GM23248 (cell line): Measurements from ENCODE around the gene TSSK2. TPM values are rescaled to one million over a fixed set of nuclear protein-coding genes. Genes with fewer than 3 reads are reported as not detected.

Experiments used
- DNase-seq: peaks from one replicate; pipeline ENCODE4 v3.0.0-alpha.2; 2015
- H2AFZ ChIP-seq: fragments of 200-600 bp; sonication (generic); 2 replicates; pipeline ENCODE4 v1.6.1; 2016; ENCODE audit warnings: antibody characterized with exemption
- H3F3A ChIP-seq: fragments of 200-600 bp; sonication (generic); 2 replicates; pipeline ENCODE4 v1.6.1; 2016; ENCODE audit warnings: mild to moderate bottlenecking, antibody characterized with exemption, mixed run types; ENCODE audit not compliant: insufficient read depth
- H3K27ac ChIP-seq: fragments of 200-600 bp; sonication (generic); 2 replicates; pipeline ENCODE4 v1.5.1; 2016; ENCODE audit warnings: mild to moderate bottlenecking
- H3K27me3 ChIP-seq: fragments of 200-600 bp; sonication (generic); replicated peaks from 2 replicates; pipeline ENCODE4 v1.6.1; 2016; ENCODE audit warnings: mild to moderate bottlenecking; ENCODE audit not compliant: insufficient read depth
- H3K36me3 ChIP-seq: fragments of 200-600 bp; sonication (generic); 2 replicates; pipeline ENCODE4 v1.6.1; 2016; ENCODE audit warnings: low read depth, mild to moderate bottlenecking
- H3K4me1 ChIP-seq: fragments of 200-600 bp; sonication (generic); 2 replicates; pipeline ENCODE4 v1.6.1; 2016; ENCODE audit warnings: mild to moderate bottlenecking; ENCODE audit not compliant: insufficient read depth
- H3K4me2 ChIP-seq: fragments of 200-600 bp; sonication (generic); one replicate; pipeline ENCODE4 v1.6.1; 2016; ENCODE audit warnings: mild to moderate bottlenecking; ENCODE audit not compliant: unreplicated experiment
- H3K4me3 ChIP-seq: fragments of 200-600 bp; sonication (generic); 2 replicates; pipeline ENCODE4 v1.5.1; 2016; ENCODE audit warnings: mild to moderate bottlenecking
- H3K79me2 ChIP-seq: fragments of 200-600 bp; sonication (generic); 2 replicates; pipeline ENCODE4 v1.6.1; 2016; ENCODE audit warnings: mild to moderate bottlenecking; ENCODE audit not compliant: insufficient read depth
- H3K9ac ChIP-seq: fragments of 200-600 bp; sonication (generic); 2 replicates; pipeline ENCODE4 v1.6.1; 2016; ENCODE audit warnings: mild to moderate bottlenecking
- H3K9me2 ChIP-seq: fragments of 200-600 bp; sonication (generic); 2 replicates; pipeline ENCODE4 v1.6.1; 2016; ENCODE audit warnings: mixed run types, mild to moderate bottlenecking, moderate library complexity; ENCODE audit not compliant: insufficient read depth
- H3K9me3 ChIP-seq: fragments of 200-600 bp; sonication (generic); one replicate; pipeline ENCODE4 v1.6.1; 2017; ENCODE audit warnings: low read depth
- H4K20me1 ChIP-seq: fragments of 200-600 bp; sonication (generic); 2 replicates; pipeline ENCODE4 v1.6.0; 2016; ENCODE audit not compliant: insufficient read depth
- EZH2 ChIP-seq: fragments of 200-600 bp; sonication (generic); IDR thresholded peaks from 2 replicates; pipeline ENCODE4 v1.6.1; 2018; ENCODE audit warnings: antibody characterized with exemption, mild to moderate bottlenecking; ENCODE audit not compliant: insufficient read depth, poor library complexity, severe bottlenecking
- EZH2phosphoT487 ChIP-seq: fragments of 200-600 bp; sonication (generic); IDR thresholded peaks from 2 replicates; pipeline ENCODE4 v1.6.1; 2018; ENCODE audit warnings: antibody characterized with exemption, moderate library complexity, mild to moderate bottlenecking, low read depth; ENCODE audit not compliant: insufficient read depth
- WGBS, 2 experiments: methylation state at CpG; one replicate each; pipeline ENCODE4 v1.1.6; 2015 to 2017; ENCODE audit warnings: low lambda C conversion rate in 2 of 2, low coverage in 1 of 2; ENCODE audit errors: missing lambda C conversion rate in 2 of 2; 5-methylcytosine and 5-hydroxymethylcytosine counted together
- in situ Hi-C: fragments of 300-500 bp; cut with MboI; formaldehyde crosslinking; loops from 2 replicates; pipeline ENCODE4 v1.15.0; 2020
- polyA plus RNA-seq: library from polyadenylated mRNA; unstranded; fragments of >200 nt; fragmentation: Nextera tagmentation; extraction: Ambion mirVana; gene quantifications from 2 replicates; pipeline ENCODE4 v1.2.1, GENCODE V29; 2016
- total RNA-seq: library from RNA; depleted of rRNA; stranded (reverse); fragments of >200 nt; shearing (Covaris generic); gene quantifications from 2 replicates; pipeline ENCODE4 v1.2.3, GENCODE V29; 2014

Gene TSSK2
- total and polyA plus RNA-seq, 2 experiments from 2014 or later, result not detected

DNA sequence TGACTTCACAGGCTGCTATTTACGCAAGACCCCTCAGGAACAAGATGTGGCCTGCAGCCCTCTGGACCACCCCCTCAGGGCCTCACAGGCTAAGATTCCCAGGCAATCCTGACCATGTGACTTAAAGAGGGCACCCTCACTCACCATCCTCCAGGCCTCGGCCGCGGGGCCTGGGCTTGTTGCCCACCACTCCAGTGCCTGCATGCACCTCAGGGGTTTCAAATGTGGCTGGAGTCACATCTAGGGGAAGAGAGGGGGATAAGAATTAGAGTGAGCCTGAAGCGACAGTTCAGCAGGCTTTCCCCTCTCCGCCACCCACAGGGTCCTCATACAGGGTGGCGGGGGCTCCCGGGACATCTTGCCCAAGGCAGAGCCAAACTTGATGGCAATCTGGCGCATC, 11.3 kb downstream of the TSSK2 start:
- TF ChIP-seq EZH2phosphoT487 (no peak), EZH2 (no peak)
- peaks cover 27% of the 10 kb centered on the region for H3K79me2 ChIP-seq
- 95 to 97% methylated on average over 8 to 9 of the region's 9 CpGs for WGBS, 2 experiments
- no peaks in the 10 kb centered on the region for H3K9me3 ChIP-seq
- in situ Hi-C loops, result no loop called here
- no peaks in the 10 kb centered on the region for H3F3A ChIP-seq
- no peaks in the 10 kb centered on the region for H3K9me2 ChIP-seq
- H3K27me3 ChIP-seq, result no peaks in the 10 kb centered on the region
- H3K9ac ChIP-seq, result no peak overlapping the region
- no peak overlapping the region for H2AFZ ChIP-seq
- no peaks in the 10 kb centered on the region; the same call in 1 of the 2 replicates for H3K36me3 ChIP-seq
- peaks cover 7% of the 10 kb centered on the region for H3K4me1 ChIP-seq
- no peak overlapping the region for H3K27ac ChIP-seq
- no peak overlapping the region for H3K4me3 ChIP-seq
- H3K4me2 ChIP-seq, result no peak overlapping the region
- no peaks in the 10 kb centered on the region for H4K20me1 ChIP-seq
- no peak for DNase-seq

DNA sequence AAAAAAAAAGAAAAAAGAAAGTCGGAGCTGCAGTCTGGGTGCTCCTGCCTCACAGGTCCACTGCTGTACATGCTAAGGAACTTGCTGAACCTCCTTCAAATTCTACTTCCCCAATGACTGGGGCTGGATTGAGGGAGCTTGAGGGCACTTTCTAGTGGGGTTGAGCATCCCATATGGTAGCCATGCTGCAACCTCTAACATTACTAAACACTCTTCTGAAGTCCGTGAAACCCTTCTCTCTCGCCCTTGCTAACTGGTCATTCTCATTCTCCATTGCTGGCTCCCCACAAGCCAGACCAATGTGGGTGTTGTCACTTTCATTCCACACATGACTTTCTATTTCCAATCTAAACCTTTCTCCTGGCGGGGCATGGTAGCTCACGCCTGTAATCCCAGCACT, 12.1 kb downstream of the TSSK2 start:
- in situ Hi-C loops, result no loop called here
- peak overlapping the region; percentile 99 for H3K4me3 ChIP-seq

DNA sequence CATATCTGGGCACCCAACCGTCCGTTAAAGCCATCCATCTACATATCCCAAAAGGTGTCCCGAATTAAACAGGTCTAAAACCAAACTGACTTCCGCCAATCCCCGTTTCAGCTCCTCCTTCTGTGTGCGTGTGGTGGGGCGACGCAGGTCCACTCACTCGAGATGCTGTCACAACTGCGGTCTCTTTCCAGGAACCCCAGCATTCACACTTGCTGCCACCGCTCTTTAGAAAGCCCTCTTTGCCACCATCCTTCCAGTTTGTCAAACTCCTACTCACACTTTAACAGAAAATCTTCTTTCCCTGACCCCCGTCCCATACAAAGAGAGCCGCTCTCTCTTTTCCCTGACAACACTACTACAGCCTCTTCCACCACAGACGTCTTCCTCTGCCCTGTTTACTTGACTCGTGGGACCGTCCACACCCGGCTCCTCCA, 12.9 kb downstream of the TSSK2 start:
- Histone ChIP-seq H3K36me3 (no peaks in the 10 kb centered on the region; the same call in 1 of the 2 replicates), H3K9me3 (no peaks in the 10 kb centered on the region), H3K9me2 (no peaks in the 10 kb centered on the region), H3K27ac (peak overlapping the region; percentile 72), H3K4me3 (peak overlapping the region; percentile 99), H2AFZ (peak overlapping the region; percentile 91), H4K20me1 (no peaks in the 10 kb centered on the region), H3K27me3 (peaks cover 11% of the 10 kb centered on the region), H3F3A (no peaks in the 10 kb centered on the region), H3K4me1 (peaks cover 7% of the 10 kb centered on the region), H3K79me2 (peaks cover 27% of the 10 kb centered on the region), H3K4me2 (peak overlapping the region; percentile 92), H3K9ac (peak overlapping the region; percentile 94)
- 6% methylated on average over 17 of the region's 17 CpGs for WGBS, 2 experiments
- DNase-seq, result peak; percentile 71
- TF ChIP-seq EZH2, result no peak
- TF ChIP-seq EZH2phosphoT487, result no peak
- in situ Hi-C loops, result no loop called here

More for the DNA sequence above, 12.1 kb downstream of the TSSK2 start:
- Histone ChIP-seq H3K79me2 (peaks cover 27% of the 10 kb centered on the region), H2AFZ (no peak overlapping the region), H3K27ac (no peak overlapping the region), H3K9ac (peak overlapping the region; percentile 94), H3K9me2 (no peaks in the 10 kb centered on the region), H3F3A (no peaks in the 10 kb centered on the region), H4K20me1 (no peaks in the 10 kb centered on the region), H3K27me3 (peaks cover 3% of the 10 kb centered on the region; the same call in 1 of the 2 replicates), H3K4me1 (peaks cover 7% of the 10 kb centered on the region), H3K4me2 (peak overlapping the region; percentile 92), H3K36me3 (no peaks in the 10 kb centered on the region; the same call in 1 of the 2 replicates), H3K9me3 (no peaks in the 10 kb centered on the region)
- WGBS, 2 experiments, result 88 to 90% methylated on average over 5 of the region's 5 CpGs
- TF ChIP-seq EZH2phosphoT487, result no peak
- TF ChIP-seq EZH2, result no peak
- no peak for DNase-seq

DNA sequence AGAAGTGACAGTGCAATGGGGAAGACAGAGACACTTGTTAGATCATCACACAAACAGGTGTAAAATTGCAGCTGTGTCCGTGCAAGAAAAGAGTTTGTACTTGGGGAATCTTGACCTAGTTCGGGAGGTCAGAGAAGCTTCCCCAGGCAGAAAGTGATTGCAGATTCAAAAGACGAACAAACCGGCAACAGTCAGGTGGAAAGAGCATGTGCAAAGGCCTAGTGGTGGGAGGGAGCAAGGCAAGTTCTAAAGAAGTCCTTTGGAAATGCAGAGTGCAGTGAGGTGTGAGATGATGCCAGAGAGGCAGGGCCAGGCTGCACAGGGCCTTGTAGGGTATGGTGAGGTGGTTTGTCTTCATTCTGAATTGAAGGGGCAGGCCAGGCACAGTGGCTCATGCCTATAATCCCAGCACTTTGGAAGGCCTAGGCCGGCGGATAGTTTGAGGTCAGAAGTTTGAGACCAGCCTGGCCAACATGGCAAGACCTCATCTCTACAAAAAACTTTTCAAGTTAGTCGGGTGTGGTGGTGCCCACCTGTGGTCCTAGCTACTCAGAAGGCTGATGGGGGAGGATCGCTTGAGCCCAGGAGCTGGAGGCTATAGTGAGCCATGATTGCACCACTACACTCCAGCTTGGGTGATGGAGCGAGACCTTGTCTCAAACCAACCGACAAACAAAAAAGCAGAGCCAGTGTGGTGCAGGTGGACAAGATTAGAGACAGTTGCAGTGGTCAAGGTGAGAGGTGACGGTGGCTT, 15.3 kb downstream of the TSSK2 start:
- peaks cover 7% of the 10 kb centered on the region for H3K4me1 ChIP-seq
- H3K36me3 ChIP-seq, result no peaks in the 10 kb centered on the region; the same call in 1 of the 2 replicates
- H3K27me3 ChIP-seq, result peaks cover 27% of the 10 kb centered on the region
- in situ Hi-C loops, result no loop called here
- no peak overlapping the region for H3K4me3 ChIP-seq
- no peak overlapping the region for H3K4me2 ChIP-seq
- no peaks in the 10 kb centered on the region for H4K20me1 ChIP-seq
- DNase-seq, result no peak
- no peaks in the 10 kb centered on the region for H3F3A ChIP-seq
- H3K9me3 ChIP-seq, result no peaks in the 10 kb centered on the region
- no peak overlapping the region for H2AFZ ChIP-seq
- peaks cover 27% of the 10 kb centered on the region for H3K79me2 ChIP-seq
- H3K9ac ChIP-seq, result no peak overlapping the region
- H3K27ac ChIP-seq, result no peak overlapping the region
- H3K9me2 ChIP-seq, result no peaks in the 10 kb centered on the region
- WGBS, 2 experiments, result 61 to 66% methylated on average over 11 of the region's 11 CpGs
- TF ChIP-seq EZH2 (no peak), EZH2phosphoT487 (no peak)
